OCI-LY7 (cell line): ENCODE data around the gene REEP6.

Experiments
- EZH2phosphoT487 ChIP-seq: fragments of 200-600 bp; sonication (generic); IDR thresholded peaks from 2 replicates; pipeline ENCODE4 v1.6.1; 2018; ENCODE audit warnings: low read depth, borderline replicate concordance, mild to moderate bottlenecking, mixed run types, antibody characterized with exemption, low read length, moderate library complexity, mixed read lengths
- TF ChIP-seq, protein P1 (sequence below): fragments of 200-600 bp; sonication (generic); conservative IDR thresholded peaks from 2 replicates; pipeline ENCODE4 v1.5.1; 2014; ENCODE audit warnings: mild to moderate bottlenecking, antibody characterized with exemption, low read length, moderate library complexity, mixed read lengths

- TF ChIP-seq, protein P1, sequence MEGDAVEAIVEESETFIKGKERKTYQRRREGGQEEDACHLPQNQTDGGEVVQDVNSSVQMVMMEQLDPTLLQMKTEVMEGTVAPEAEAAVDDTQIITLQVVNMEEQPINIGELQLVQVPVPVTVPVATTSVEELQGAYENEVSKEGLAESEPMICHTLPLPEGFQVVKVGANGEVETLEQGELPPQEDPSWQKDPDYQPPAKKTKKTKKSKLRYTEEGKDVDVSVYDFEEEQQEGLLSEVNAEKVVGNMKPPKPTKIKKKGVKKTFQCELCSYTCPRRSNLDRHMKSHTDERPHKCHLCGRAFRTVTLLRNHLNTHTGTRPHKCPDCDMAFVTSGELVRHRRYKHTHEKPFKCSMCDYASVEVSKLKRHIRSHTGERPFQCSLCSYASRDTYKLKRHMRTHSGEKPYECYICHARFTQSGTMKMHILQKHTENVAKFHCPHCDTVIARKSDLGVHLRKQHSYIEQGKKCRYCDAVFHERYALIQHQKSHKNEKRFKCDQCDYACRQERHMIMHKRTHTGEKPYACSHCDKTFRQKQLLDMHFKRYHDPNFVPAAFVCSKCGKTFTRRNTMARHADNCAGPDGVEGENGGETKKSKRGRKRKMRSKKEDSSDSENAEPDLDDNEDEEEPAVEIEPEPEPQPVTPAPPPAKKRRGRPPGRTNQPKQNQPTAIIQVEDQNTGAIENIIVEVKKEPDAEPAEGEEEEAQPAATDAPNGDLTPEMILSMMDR = no peak
- no peak for TF ChIP-seq EZH2phosphoT487
Observed at GRCh38 chr19:1495051-1495798, 4.2 kb downstream of the REEP6 start.
